HUES64 (cell line): ENCODE results near the gene RAD23A.
"Not testable (repeated sequence)": the region's sequence is repeated elsewhere in the genome, so short reads cannot be mapped to it uniquely, and the experiment has no call there.

Source experiments
- H3K27ac ChIP-seq: 2 replicates; pipeline ENCODE4 v1.7.0; 2013; ENCODE audit warnings: low read depth, low read length, inconsistent platforms
- H3K27me3 ChIP-seq: 2 replicates; pipeline ENCODE4 v1.6.1; 2013; ENCODE audit warnings: mild to moderate bottlenecking, low read length; ENCODE audit not compliant: insufficient read depth
- H3K36me3 ChIP-seq: 2 replicates; pipeline ENCODE4 v1.6.1; 2013; ENCODE audit warnings: mild to moderate bottlenecking, low read length; ENCODE audit not compliant: insufficient read depth
- H3K4me1 ChIP-seq: 2 replicates; pipeline ENCODE4 v1.6.1; 2013; ENCODE audit warnings: mild to moderate bottlenecking, low read length, moderate library complexity; ENCODE audit not compliant: insufficient read depth
- H3K4me3 ChIP-seq: 2 replicates; pipeline ENCODE4 v1.5.1; 2013; ENCODE audit warnings: mild to moderate bottlenecking, low read length, moderate library complexity
- H3K9ac ChIP-seq: 2 replicates; pipeline ENCODE4 v1.6.1; 2013; ENCODE audit warnings: mild to moderate bottlenecking, low read depth, low read length
- H3K9me3 ChIP-seq: 2 replicates; pipeline ENCODE4 v1.6.1; 2013; ENCODE audit warnings: low read depth, low read length; ENCODE audit not compliant: insufficient read depth
- WGBS: fragments of 150-250, 120-280 bp; methylation state at CpG from one replicate; pipeline ENCODE4 v1.1.7; 2013; ENCODE audit warnings: missing lambda C conversion rate; 5-methylcytosine and 5-hydroxymethylcytosine counted together

The RAD23A gene

GRCh38 chr19:12976109-12976508 is 30.4 kb downstream of the RAD23A start:
- H3K4me3 ChIP-seq, H3K27me3 ChIP-seq, H3K9me3 ChIP-seq, H3K36me3 ChIP-seq, H3K9ac ChIP-seq, H3K4me1 ChIP-seq, H3K27ac ChIP-seq: not testable (repeated sequence)
- 83% methylated on average over 7 of the region's 7 CpGs for WGBS

- Histone ChIP-seq H3K4me3 (no peak overlapping the region), H3K9me3 (no peaks in the 10 kb centered on the region), H3K27me3 (peaks cover 33% of the 10 kb centered on the region), H3K4me1 (no peaks in the 10 kb centered on the region), H3K9ac (no peak overlapping the region), H3K36me3 (no peaks in the 10 kb centered on the region), H3K27ac (no peak overlapping the region)
- 93% methylated on average over 3 of the region's 3 CpGs for WGBS
These were observed 34.3 kb downstream of the RAD23A start for GRCh38 chr19:12979974-12980373.

GRCh38 chr19:12982648-12983047 is 37.0 kb downstream of the RAD23A start:
- Histone ChIP-seq H3K36me3 (no peaks in the 10 kb centered on the region), H3K9me3 (no peaks in the 10 kb centered on the region), H3K4me3 (no peak overlapping the region), H3K9ac (no peak overlapping the region), H3K4me1 (no peaks in the 10 kb centered on the region), H3K27me3 (peaks cover 58% of the 10 kb centered on the region), H3K27ac (no peak overlapping the region)
- WGBS, result 84% methylated on average over 6 of the region's 6 CpGs

- peaks cover 63% of the 10 kb centered on the region for H3K27me3 ChIP-seq
- WGBS, result 58% methylated on average over 10 of the region's 10 CpGs
- no peak overlapping the region for H3K27ac ChIP-seq
- no peaks in the 10 kb centered on the region for H3K4me1 ChIP-seq
- no peaks in the 10 kb centered on the region for H3K9me3 ChIP-seq
- no peak overlapping the region; the same call in 1 of the 2 replicates for H3K9ac ChIP-seq
- H3K4me3 ChIP-seq, result peak overlapping the region; percentile 41
- no peaks in the 10 kb centered on the region for H3K36me3 ChIP-seq
These were observed 37.4 kb downstream of the RAD23A start for GRCh38 chr19:12983091-12983490.

GRCh38 chr19:12983542-12984142 is 38.0 kb downstream of the RAD23A start:
- H3K9ac ChIP-seq, result no peak overlapping the region
- WGBS, result 11% methylated on average over 51 of the region's 51 CpGs
- no peaks in the 10 kb centered on the region for H3K36me3 ChIP-seq
- H3K4me3 ChIP-seq, result peak overlapping the region; percentile 41
- no peak overlapping the region for H3K27ac ChIP-seq
- H3K27me3 ChIP-seq, result peaks cover 68% of the 10 kb centered on the region
- H3K4me1 ChIP-seq, result no peaks in the 10 kb centered on the region
- no peaks in the 10 kb centered on the region for H3K9me3 ChIP-seq

- Histone ChIP-seq H3K27ac (no peak overlapping the region), H3K4me1 (no peaks in the 10 kb centered on the region), H3K36me3 (no peaks in the 10 kb centered on the region), H3K4me3 (no peak overlapping the region), H3K27me3 (peaks cover 69% of the 10 kb centered on the region), H3K9me3 (no peaks in the 10 kb centered on the region), H3K9ac (no peak overlapping the region)
- 84% methylated on average over 3 of the region's 3 CpGs for WGBS
These were observed 38.5 kb downstream of the RAD23A start for GRCh38 chr19:12984143-12984627.

GRCh38 chr19:12984683-12985048 is 39.0 kb downstream of the RAD23A start:
- H3K27ac ChIP-seq, result no peak overlapping the region
- WGBS, result 52% methylated on average over 10 of the region's 10 CpGs
- no peak overlapping the region for H3K9ac ChIP-seq
- no peaks in the 10 kb centered on the region for H3K4me1 ChIP-seq
- no peak overlapping the region for H3K4me3 ChIP-seq
- peaks cover 73% of the 10 kb centered on the region for H3K27me3 ChIP-seq
- H3K9me3 ChIP-seq, result no peaks in the 10 kb centered on the region
- H3K36me3 ChIP-seq, result no peaks in the 10 kb centered on the region

GRCh38 chr19:12985049-12985776 is 39.6 kb downstream of the RAD23A start:
- no peak overlapping the region for H3K4me3 ChIP-seq
- H3K4me1 ChIP-seq, result no peaks in the 10 kb centered on the region
- 69% methylated on average over 16 of the region's 16 CpGs for WGBS
- peaks cover 79% of the 10 kb centered on the region for H3K27me3 ChIP-seq
- H3K9me3 ChIP-seq, result no peaks in the 10 kb centered on the region
- no peak overlapping the region for H3K9ac ChIP-seq
- H3K36me3 ChIP-seq, result no peaks in the 10 kb centered on the region
- no peak overlapping the region for H3K27ac ChIP-seq

GRCh38 chr19:12986726-12987125 is 41.1 kb downstream of the RAD23A start:
- no peak overlapping the region for H3K9ac ChIP-seq
- no peak overlapping the region for H3K27ac ChIP-seq
- WGBS, result 92% methylated on average over 12 of the region's 12 CpGs
- H3K9me3 ChIP-seq, result no peaks in the 10 kb centered on the region
- no peak overlapping the region for H3K4me3 ChIP-seq
- H3K36me3 ChIP-seq, result no peaks in the 10 kb centered on the region
- H3K27me3 ChIP-seq, result peaks cover 89% of the 10 kb centered on the region
- no peaks in the 10 kb centered on the region for H3K4me1 ChIP-seq

GRCh38 chr19:12987190-12987589 is 41.5 kb downstream of the RAD23A start:
- Histone ChIP-seq H3K9ac (no peak overlapping the region), H3K27me3 (peaks cover 89% of the 10 kb centered on the region)

GRCh38 chr19:12987781-12988180 is 42.1 kb downstream of the RAD23A start:
- no peaks in the 10 kb centered on the region for H3K36me3 ChIP-seq
- no peaks in the 10 kb centered on the region for H3K9me3 ChIP-seq
- H3K4me3 ChIP-seq, result no peak overlapping the region
- no peak overlapping the region for H3K9ac ChIP-seq
- WGBS, result 77% methylated on average over 10 of the region's 10 CpGs
- no peaks in the 10 kb centered on the region for H3K4me1 ChIP-seq
- no peak overlapping the region for H3K27ac ChIP-seq
- peaks cover 89% of the 10 kb centered on the region for H3K27me3 ChIP-seq

More at GRCh38 chr19:12987190-12987589, 41.5 kb downstream of the RAD23A start:
- Histone ChIP-seq H3K9me3 (no peaks in the 10 kb centered on the region), H3K4me3 (no peak overlapping the region), H3K4me1 (no peaks in the 10 kb centered on the region), H3K27ac (no peak overlapping the region), H3K36me3 (no peaks in the 10 kb centered on the region)
- WGBS, result 80% methylated on average over 3 of the region's 3 CpGs
